Right lobe of liver (tissue), 4 donors: ENCODE data around the gene HERPUD1.

Experiments
- POLR2A ChIP-seq: fragments of 450-650 bp; IDR thresholded peaks from one replicate; pipeline ENCODE4 v1.6.1; 2017; ENCODE audit warnings: antibody characterized with exemption, mild to moderate bottlenecking
- TF ChIP-seq, protein P1 (sequence below), 4 donors: fragments of 200-600 bp in 3 of 4; fragments of 450-650 bp in 1 of 4; IDR thresholded peaks; one replicate each; pipeline versions ENCODE4 v1.5.1 to v1.8.0; 2016 to 2022; ENCODE audit warnings: antibody characterized with exemption in 4 of 4, mild to moderate bottlenecking in 2 of 4
- donor health status: DM: no; HTN: no; CAD: no.
- donor health status: DM: no; HTN: no; CAD: no.
- donor health status: DM: no; HTN: yes; CAD: no.

GRCh38 chr16:56977216-56977615 is 45.3 kb downstream of the HERPUD1 start:
- no peak for TF ChIP-seq POLR2A
- TF ChIP-seq, protein P1, sequence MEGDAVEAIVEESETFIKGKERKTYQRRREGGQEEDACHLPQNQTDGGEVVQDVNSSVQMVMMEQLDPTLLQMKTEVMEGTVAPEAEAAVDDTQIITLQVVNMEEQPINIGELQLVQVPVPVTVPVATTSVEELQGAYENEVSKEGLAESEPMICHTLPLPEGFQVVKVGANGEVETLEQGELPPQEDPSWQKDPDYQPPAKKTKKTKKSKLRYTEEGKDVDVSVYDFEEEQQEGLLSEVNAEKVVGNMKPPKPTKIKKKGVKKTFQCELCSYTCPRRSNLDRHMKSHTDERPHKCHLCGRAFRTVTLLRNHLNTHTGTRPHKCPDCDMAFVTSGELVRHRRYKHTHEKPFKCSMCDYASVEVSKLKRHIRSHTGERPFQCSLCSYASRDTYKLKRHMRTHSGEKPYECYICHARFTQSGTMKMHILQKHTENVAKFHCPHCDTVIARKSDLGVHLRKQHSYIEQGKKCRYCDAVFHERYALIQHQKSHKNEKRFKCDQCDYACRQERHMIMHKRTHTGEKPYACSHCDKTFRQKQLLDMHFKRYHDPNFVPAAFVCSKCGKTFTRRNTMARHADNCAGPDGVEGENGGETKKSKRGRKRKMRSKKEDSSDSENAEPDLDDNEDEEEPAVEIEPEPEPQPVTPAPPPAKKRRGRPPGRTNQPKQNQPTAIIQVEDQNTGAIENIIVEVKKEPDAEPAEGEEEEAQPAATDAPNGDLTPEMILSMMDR (IDR thresholded peaks at IDR 0.05), result no peak
